SK-N-SH treated with all-trans-retinoic acid at 6 μM for 48 hours (cell line): ENCODE results near the gene THSD8.

Experiments used
- ATAC-seq: fragments of 200-7000 bp; cut with Tn5 transposase; 3 replicates; pipeline ENCODE4 v1.9.1; 2020; ENCODE audit warnings: mild to moderate bottlenecking, moderate library complexity
- ARNTL ChIP-seq: fragments of 450-650 bp; formaldehyde crosslinking; IDR thresholded peaks from 2 replicates; pipeline ENCODE4 v1.5.0; 2020; ENCODE audit warnings: low read depth, mild to moderate bottlenecking, moderate library complexity, borderline replicate concordance
- BACH2 ChIP-seq: fragments of 250-450 bp; sonication (Bioruptor Pico); IDR thresholded peaks from 2 replicates; pipeline ENCODE4 v1.9.0; 2021; ENCODE audit warnings: mild to moderate bottlenecking, borderline replicate concordance
- CSDC2 ChIP-seq: fragments of 250-450 bp; sonication (Bioruptor Pico); IDR thresholded peaks from 2 replicates; pipeline ENCODE4 v1.5.0; 2020; ENCODE audit warnings: mild to moderate bottlenecking, moderate library complexity
- ESRRG ChIP-seq: fragments of 250-450 bp; sonication (Bioruptor Pico); IDR thresholded peaks from 2 replicates; pipeline ENCODE4 v1.6.1; 2021; ENCODE audit warnings: mild to moderate bottlenecking
- ISL1 ChIP-seq: fragments of 250-450 bp; sonication (Bioruptor Pico); IDR thresholded peaks from 2 replicates; pipeline ENCODE4 v2.1.2; 2022; ENCODE audit warnings: mild to moderate bottlenecking, moderate library complexity
- OSR1 ChIP-seq: fragments of 250-450 bp; sonication (Bioruptor Pico); IDR thresholded peaks from 2 replicates; pipeline ENCODE4 v1.8.0; 2022; ENCODE audit warnings: moderate library complexity, mild to moderate bottlenecking, inconsistent platforms
- POU6F1 ChIP-seq: fragments of 250-450 bp; sonication (Bioruptor Pico); IDR thresholded peaks from 2 replicates; pipeline ENCODE4 v1.8.0; 2021; ENCODE audit warnings: low read depth, mild to moderate bottlenecking, moderate library complexity, borderline replicate concordance
- PPARA ChIP-seq: fragments of 250-450 bp; sonication (Bioruptor Pico); IDR thresholded peaks from 2 replicates; pipeline ENCODE4 v1.5.0; 2020; ENCODE audit warnings: mild to moderate bottlenecking, borderline replicate concordance
- RARB ChIP-seq: fragments of 250-450 bp; sonication (Bioruptor Pico); IDR thresholded peaks from 2 replicates; pipeline ENCODE4 v1.8.0; 2021; ENCODE audit warnings: mild to moderate bottlenecking, moderate library complexity
- SNAI2 ChIP-seq: fragments of 250-450 bp; sonication (Bioruptor Pico); IDR thresholded peaks from 2 replicates; pipeline ENCODE4 v1.5.0; 2020; ENCODE audit warnings: mild to moderate bottlenecking, moderate library complexity
- TOX ChIP-seq: fragments of 250-450 bp; sonication (Bioruptor Pico); IDR thresholded peaks from 2 replicates; pipeline ENCODE4 v1.8.0; 2021; ENCODE audit warnings: mild to moderate bottlenecking, moderate library complexity, borderline replicate concordance
- TSHZ2 ChIP-seq: fragments of 250-450 bp; sonication (Bioruptor Pico); IDR thresholded peaks from 2 replicates; pipeline ENCODE4 v1.5.0; 2020; ENCODE audit warnings: mild to moderate bottlenecking, moderate library complexity
- ZC3H10 ChIP-seq: fragments of 250-450 bp; sonication (Bioruptor Pico); IDR thresholded peaks from 2 replicates; pipeline ENCODE4 v1.5.1; 2021; ENCODE audit warnings: mild to moderate bottlenecking, moderate library complexity
- ZFP3 ChIP-seq: fragments of 250-450 bp; sonication (Bioruptor Pico); IDR thresholded peaks from 2 replicates; pipeline ENCODE4 v1.5.0; 2020; ENCODE audit warnings: mild to moderate bottlenecking, moderate library complexity
- ZFP30 ChIP-seq: fragments of 450-650 bp; formaldehyde crosslinking; IDR thresholded peaks from 2 replicates; pipeline ENCODE4 v1.5.0; 2022; ENCODE audit warnings: mild to moderate bottlenecking, moderate library complexity
- ZNF565 ChIP-seq: fragments of 450-650 bp; formaldehyde crosslinking; conservative IDR thresholded peaks from 2 replicates; pipeline ENCODE4 v1.5.0; 2020; ENCODE audit warnings: low read depth, mild to moderate bottlenecking, moderate library complexity
- ZNF70 ChIP-seq: fragments of 450-650 bp; formaldehyde crosslinking; IDR thresholded peaks from 2 replicates; pipeline ENCODE4 v1.5.0; 2020; ENCODE audit warnings: mild to moderate bottlenecking, moderate library complexity
- ZNF8 ChIP-seq: fragments of 450-650 bp; formaldehyde crosslinking; IDR thresholded peaks from 2 replicates; pipeline ENCODE4 v1.5.0; 2020; ENCODE audit warnings: mild to moderate bottlenecking, moderate library complexity
- TF ChIP-seq, protein P1 (sequence below): fragments of 250-450 bp; sonication (Bioruptor Pico); IDR thresholded peaks from 2 replicates; pipeline ENCODE4 v1.5.1; 2020; ENCODE audit warnings: low read depth, mild to moderate bottlenecking, moderate library complexity
- TF ChIP-seq, protein P2 (sequence below): fragments of 250-450 bp; sonication (Bioruptor Pico); IDR thresholded peaks from 2 replicates; pipeline ENCODE4 v1.5.1; 2021; ENCODE audit warnings: mild to moderate bottlenecking, moderate library complexity

Gene THSD8

GRCh38 chr19:12785431-12786031 lies 16.3 kb upstream of the THSD8 start (continued):
- no peak for TF ChIP-seq ZFP3 (CRISPR knock-in tag)
- TF ChIP-seq RARB = no peak

GRCh38 chr19:12786141-12786870 lies 15.6 kb upstream of the THSD8 start:
- no peak for ATAC-seq
- TF ChIP-seq BACH2 (CRISPR knock-in tag) (no peak), ZNF70 (no peak), CSDC2 (no peak)
- TF ChIP-seq, protein P1, sequence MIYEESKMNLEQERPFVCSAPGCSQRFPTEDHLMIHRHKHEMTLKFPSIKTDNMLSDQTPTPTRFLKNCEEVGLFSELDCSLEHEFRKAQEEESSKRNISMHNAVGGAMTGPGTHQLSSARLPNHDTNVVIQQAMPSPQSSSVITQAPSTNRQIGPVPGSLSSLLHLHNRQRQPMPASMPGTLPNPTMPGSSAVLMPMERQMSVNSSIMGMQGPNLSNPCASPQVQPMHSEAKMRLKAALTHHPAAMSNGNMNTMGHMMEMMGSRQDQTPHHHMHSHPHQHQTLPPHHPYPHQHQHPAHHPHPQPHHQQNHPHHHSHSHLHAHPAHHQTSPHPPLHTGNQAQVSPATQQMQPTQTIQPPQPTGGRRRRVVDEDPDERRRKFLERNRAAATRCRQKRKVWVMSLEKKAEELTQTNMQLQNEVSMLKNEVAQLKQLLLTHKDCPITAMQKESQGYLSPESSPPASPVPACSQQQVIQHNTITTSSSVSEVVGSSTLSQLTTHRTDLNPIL (CRISPR knock-in tag) = no peak

- TF ChIP-seq, protein P2, sequence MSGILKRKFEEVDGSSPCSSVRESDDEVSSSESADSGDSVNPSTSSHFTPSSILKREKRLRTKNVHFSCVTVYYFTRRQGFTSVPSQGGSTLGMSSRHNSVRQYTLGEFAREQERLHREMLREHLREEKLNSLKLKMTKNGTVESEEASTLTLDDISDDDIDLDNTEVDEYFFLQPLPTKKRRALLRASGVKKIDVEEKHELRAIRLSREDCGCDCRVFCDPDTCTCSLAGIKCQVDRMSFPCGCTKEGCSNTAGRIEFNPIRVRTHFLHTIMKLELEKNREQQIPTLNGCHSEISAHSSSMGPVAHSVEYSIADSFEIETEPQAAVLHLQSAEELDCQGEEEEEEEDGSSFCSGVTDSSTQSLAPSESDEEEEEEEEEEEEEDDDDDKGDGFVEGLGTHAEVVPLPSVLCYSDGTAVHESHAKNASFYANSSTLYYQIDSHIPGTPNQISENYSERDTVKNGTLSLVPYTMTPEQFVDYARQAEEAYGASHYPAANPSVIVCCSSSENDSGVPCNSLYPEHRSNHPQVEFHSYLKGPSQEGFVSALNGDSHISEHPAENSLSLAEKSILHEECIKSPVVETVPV = no peak
- TF ChIP-seq ISL1 (CRISPR knock-in tag) (no peak), POU6F1 (CRISPR knock-in tag) (no peak), PPARA (CRISPR knock-in tag) (no peak)
- no peak for ATAC-seq
Measured at GRCh38 chr19:12786952-12787351, 14.9 kb upstream of the THSD8 start.

DNA sequence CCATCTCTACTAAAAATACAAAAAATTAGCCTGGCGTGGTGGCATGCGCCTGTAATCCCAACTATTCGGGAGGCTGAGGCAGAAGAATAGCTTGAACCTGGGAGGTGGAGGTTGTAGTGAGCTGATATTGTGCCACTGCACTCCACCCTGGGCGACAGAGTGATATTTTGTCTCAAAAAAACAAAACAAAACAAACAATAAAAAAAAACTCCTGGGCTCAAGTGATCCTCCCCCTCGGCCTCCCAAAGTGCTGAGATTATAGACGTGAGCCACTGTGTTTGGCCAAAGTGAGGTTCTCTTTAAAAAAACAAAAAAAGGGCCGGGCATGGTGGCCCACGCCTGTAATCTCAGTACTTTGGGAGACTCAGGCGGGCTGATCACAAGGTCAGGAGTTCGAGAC lies 14.4 kb upstream of the THSD8 start:
- no peak for ATAC-seq
- TF ChIP-seq OSR1 (CRISPR knock-in tag) = no peak
- no peak for TF ChIP-seq ZFP3 (CRISPR knock-in tag)
- no peak for TF ChIP-seq ZFP30
- TF ChIP-seq SNAI2 = no peak
- no peak for TF ChIP-seq ARNTL (CRISPR knock-in tag)
- TF ChIP-seq CSDC2 = no peak
- no peak for TF ChIP-seq BACH2 (CRISPR knock-in tag)
- no peak for TF ChIP-seq ZNF8 (CRISPR knock-in tag)
- TF ChIP-seq PPARA (CRISPR knock-in tag) = no peak
- no peak for TF ChIP-seq TOX
- TF ChIP-seq ZNF565 (CRISPR knock-in tag) = no peak
- TF ChIP-seq, protein P2 = no peak
- no peak for TF ChIP-seq ISL1 (CRISPR knock-in tag)
- TF ChIP-seq ESRRG (CRISPR knock-in tag) = no peak
- TF ChIP-seq ZC3H10 (CRISPR knock-in tag) = no peak
- TF ChIP-seq ZNF70 = no peak
- TF ChIP-seq TSHZ2 (CRISPR knock-in tag) = no peak
